ENCODE data around the gene CEBPE.
"Not testable (repeated sequence)": the region's sequence is repeated elsewhere in the genome, so short reads cannot be mapped to it uniquely, and the experiment has no call there.

The CEBPE gene

DNA sequence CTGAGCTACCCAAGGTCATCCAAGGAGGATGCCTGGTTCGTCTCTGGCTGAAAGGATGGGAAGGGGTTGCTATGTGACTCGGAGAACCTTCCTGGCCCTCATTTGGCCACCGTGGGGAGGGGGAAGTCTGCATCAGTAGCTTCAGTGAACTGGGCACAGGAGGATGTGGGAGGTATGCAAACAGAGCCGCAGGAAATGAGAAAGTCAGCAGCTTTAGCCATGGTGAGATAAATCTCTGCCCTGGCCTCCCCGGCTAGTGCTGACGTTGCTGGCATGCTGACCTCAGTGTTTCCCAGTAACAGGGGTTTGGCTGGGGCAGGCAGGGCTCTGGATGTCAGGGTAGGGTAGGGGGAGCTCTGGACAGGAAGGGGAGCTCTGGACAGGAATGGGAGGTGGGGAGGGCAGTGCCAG is 2.3 kb upstream of the CEBPE start:
- DNase-seq (ENCODE audit: low read depth, low spot score): no peak

- DNase-seq (ENCODE audit: low read depth, low spot score): peak; percentile 79
These were observed 1.6 kb upstream of the CEBPE start for GRCh38 chr14:23120541-23121251.

GRCh38 chr14:23119363-23120327 is 590 bp upstream of the CEBPE start:
- DNase-seq (ENCODE audit: low read depth, low spot score): no peak

DNA sequence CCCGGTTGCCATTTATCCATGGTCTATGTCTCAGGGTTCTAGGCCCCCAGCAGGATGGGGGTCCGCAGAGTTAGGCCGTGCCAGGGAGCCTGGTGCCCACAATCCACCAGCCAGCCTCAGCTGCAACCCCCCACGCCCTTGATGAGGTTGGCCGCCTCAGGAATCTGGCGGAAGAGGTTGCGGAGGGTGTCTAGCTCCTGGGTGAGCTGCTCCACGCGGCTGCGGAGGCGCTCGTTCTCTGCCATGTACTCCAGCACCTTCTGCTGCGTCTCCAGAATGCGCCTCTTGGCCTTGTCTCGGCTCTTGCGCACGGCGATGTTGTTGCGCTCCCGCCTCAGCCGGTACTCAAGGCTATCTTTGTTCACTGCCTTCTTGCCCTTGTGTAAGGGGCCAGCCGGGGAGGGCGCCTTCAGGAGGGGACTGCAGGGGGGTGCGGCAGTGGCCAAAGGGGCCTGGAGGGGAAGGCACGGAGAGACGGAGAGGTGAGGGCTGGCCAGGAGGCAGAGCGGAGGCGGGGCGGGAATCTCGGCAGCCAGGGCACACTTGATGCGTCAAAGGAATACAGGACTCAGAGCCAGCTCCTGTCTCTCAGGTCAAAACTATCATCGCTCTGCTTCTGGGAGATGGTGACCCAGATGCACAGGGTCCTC is 1.6 kb downstream of the CEBPE start:
- no peak for DNase-seq (ENCODE audit: low read depth, low spot score)

- DNase-seq (ENCODE audit: low read depth, low spot score): no peak
These were observed 3.1 kb downstream of the CEBPE start for GRCh38 chr14:23115918-23116317.

DNA sequence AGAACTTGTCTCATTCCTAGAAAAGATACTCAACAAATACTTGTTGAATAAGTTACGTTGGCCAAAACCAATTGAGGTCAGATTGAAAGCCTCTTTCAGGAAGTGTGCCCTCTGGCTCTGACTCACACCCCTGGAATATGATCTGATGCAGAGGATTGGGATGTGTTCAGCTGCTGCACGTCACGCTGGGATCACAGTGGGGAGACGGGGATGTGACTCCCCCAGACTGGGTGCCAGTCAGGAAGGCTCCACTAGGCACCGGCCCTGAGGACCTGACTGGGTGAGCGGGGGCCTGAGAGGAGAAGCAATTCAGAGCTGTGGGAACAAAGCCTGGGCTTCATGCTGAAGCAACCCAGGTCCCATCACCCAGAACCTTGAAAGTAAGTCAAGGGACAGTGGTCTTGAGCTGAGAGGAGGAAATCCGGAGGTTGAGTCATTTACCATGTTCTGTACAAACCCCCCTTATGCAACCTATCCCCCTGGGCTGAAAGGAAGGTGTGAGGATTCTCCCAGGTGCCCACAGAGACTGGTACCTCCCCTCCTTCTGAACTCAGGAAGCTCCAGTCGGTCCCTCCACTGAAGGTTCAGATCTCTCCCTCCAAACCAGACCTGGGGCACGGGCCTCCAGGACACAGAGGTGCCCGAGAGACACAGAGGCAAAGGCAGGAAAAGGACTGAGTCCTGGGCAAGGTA is 3.9 kb downstream of the CEBPE start:
- DNase-seq (ENCODE audit: low read depth, low spot score): peak; percentile 78

- DNase-seq (ENCODE audit: low read depth, low spot score): no peak
These were observed 4.4 kb downstream of the CEBPE start for GRCh38 chr14:23114669-23115038.

- no peak for DNase-seq (ENCODE audit: low read depth, low spot score)
These were observed 5.0 kb downstream of the CEBPE start for GRCh38 chr14:23114120-23114458.

GRCh38 chr14:23113431-23114119 is 5.5 kb downstream of the CEBPE start:
- peak; percentile 79 for DNase-seq (ENCODE audit: low read depth, low spot score)

- no peak for DNase-seq (ENCODE audit: low read depth, low spot score)
These were observed 6.5 kb downstream of the CEBPE start for GRCh38 chr14:23112359-23113178.

DNA sequence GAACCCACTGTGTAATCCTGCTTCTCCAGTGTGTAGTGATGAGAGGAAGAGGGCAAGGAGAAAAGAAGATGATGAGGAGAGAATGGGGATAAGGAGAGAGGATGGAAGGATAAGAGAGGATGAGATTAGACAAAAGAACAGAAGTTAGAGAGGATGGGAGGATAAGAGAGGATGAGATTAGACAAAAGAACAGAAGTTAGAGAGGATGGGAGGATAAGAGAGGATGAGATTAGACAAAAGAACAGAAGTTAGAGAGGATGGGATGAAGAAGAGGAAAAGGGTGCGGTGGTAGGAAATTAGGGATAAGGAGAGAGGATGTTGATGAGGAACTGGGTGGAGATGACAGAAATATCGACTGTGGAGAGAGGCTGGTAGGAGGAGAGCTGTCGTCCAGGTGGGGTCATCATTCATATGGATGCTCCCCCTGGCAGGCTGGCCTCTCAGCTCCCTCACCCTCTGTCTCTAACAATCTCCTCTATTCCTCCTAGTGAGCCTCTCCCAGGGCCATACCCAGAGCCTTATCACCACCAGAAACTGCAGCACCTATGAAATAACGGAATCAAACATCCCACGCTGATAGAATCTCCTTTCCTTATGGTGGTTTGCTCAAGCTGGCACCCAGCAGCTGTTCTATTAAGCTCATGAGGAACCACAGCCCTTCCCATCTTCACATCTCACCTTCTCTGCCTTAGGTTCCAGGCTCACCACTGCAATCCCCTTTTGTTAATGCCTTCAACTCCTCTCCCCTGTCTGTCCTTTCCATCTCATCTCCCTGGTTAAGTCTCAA is 8.3 kb downstream of the CEBPE start:
- no peak for DNase-seq (ENCODE audit: low read depth, low spot score)

- no peak for DNase-seq (ENCODE audit: low read depth, low spot score)
These were observed 9.3 kb downstream of the CEBPE start for GRCh38 chr14:23109769-23110168.

- DNase-seq (ENCODE audit: low read depth, low spot score): not testable (repeated sequence)
These were observed 10.9 kb downstream of the CEBPE start for GRCh38 chr14:23108169-23108568.

DNA sequence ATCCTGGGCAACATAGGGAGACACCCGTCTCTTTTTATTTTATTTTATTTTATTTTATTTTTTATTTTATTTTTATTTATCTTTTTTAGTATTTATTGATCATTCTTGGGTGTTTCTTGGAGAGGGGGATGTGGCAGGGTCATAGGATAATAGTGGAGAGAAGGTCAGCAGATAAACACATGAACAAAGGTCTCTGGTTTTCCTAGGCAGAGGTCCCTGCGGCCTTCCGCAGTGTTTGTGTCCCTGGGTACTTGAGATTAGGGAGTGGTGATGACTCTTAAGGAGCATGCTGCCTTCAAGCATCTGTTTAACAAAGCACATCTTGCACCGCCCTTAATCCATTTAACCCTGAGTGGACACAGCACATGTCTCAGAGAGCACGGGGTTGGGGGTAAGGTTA is 11.4 kb downstream of the CEBPE start:
- not testable (repeated sequence) for DNase-seq (ENCODE audit: low read depth, low spot score)

GRCh38 chr14:23106747-23107045 is 12.4 kb downstream of the CEBPE start:
- no peak for DNase-seq (ENCODE audit: low read depth, low spot score)

- no peak for DNase-seq (ENCODE audit: low read depth, low spot score)
These were observed 13.7 kb downstream of the CEBPE start for GRCh38 chr14:23105348-23105824.

DNA sequence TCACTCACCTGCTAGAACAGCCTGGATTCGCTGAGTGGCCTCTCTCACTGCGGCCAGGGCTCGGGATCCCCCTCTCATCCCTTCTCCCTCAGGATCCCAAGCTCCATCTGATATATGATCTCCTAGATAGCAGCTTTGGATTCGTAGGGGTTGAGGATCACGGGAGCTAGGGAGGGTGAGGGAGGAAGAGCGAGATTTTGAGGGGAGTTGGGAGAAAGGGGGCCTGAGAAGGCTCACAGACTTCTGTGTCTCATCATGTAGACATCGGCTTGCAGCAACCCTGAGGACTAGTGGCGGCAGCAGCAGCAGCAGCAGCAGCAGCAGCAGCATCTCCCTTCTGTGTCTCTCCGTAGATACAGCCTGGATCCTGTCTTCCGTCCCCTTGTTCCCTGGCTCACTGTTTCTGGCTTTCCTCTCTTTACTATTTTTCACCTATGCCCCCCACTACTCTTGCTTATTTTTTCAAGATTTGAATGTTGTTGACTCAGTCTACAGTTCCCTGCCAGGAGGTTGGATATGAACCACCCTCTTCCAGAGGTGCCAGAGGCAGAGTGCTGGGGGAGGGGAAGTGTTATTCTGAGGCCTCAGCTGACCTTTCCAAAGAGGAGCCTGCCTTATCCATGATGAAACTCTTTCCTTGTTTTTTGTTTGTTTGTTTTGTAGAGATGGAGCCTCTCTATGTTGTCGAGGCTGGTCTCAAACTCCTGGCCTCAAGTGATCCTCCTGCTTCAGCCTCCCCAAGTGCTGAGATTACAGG is 14.3 kb downstream of the CEBPE start, which contains the start of gene CIROP:
Gene CIROP (minus strand): TSS at position 399 of the 757 bp plus-strand sequence. CDS start 69 bp downstream, at position 330.
- no peak for DNase-seq (ENCODE audit: low read depth, low spot score)

- DNase-seq (ENCODE audit: low read depth, low spot score): no peak
These were observed 14.9 kb downstream of the CEBPE start for GRCh38 chr14:23104070-23104590.
